GM18907 (cell line): ENCODE data around the gene HBP1.
"Not testable (repeated sequence)": the region's sequence is repeated elsewhere in the genome, so short reads cannot be mapped to it uniquely, and the experiment has no call there.

ENCODE experiments used
- ATAC-seq: cut with Tn5 transposase; IDR thresholded peaks from one replicate; pipeline ENCODE4 v1.9.1; 2021; ENCODE audit warnings: mild to moderate bottlenecking, moderate library complexity; ENCODE audit not compliant: unreplicated experiment

HBP1 gene

DNA sequence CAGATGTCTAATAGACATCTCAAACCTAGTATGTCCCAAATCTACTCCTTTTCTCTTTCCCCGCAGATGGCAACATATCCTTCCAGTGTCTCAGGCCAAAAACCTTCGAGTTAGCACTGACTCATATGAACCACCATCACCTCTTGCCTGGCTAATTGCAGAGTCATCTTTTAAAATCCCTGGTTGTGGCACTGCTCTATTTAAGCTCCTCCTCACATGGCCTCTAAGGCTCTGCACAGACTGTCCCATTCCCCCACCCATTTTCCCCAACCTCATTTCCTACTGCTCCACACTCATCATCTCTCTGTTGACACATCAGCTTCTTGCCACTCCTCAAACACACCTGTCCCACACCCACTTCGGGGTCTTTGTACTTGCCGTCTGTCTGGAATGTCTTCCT is 16.8 kb upstream of the HBP1 start:
- no peak for ATAC-seq

DNA sequence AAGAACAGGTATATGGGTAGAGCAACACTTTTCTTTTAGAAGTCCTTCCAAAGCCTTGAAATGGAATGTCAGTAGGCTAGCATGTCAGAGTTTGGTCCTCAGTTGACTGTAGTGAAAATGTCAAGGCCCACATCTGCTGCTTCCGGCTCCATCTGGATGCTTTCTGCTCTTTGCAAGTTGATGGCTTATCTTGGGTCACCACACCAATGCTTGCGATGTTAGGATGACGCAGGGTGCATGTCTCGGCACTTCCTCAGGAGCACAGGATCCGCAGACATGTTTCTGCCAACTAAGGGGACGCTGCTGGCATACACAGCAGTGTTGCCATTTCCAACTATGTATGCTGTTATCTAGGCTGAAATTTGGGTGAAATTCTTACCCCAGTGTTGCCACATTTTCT is 14.0 kb upstream of the HBP1 start:
- ATAC-seq: no peak

DNA sequence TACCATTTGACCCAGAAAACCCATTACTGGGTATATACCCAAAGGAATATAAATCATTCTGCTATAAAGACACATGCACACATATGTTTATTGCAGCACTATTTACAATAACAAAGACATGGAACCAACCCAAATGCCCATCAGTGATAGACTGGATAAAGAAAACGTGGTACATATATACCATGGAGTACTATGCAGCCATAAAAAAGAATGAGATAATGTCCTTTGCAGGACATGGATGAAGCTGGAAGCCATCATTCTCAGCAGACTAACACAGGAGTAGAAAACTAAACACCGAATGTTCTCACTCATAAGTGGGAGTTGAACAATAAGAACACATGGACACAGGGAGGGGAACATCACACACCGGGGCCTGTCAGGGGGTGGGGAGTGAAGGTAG is 13.1 kb upstream of the HBP1 start:
- ATAC-seq: not testable (repeated sequence)

DNA sequence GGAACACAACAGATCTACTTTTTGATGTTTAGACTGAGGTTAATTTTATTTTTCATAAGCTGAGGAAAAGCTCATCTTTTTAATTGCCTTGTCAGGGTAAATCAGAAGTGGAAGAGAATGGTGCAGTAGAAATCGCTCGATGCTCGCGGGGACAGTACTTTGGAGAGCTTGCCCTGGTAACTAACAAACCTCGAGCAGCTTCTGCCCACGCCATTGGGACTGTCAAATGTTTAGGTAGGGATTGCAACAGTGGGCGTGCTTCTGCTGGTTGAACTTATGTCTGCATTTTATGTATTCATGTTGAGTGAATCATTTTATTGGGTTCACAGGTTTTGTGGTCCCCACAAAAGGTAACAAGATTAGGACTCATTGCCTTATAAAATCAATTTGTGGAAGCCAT is 11.7 kb upstream of the HBP1 start:
- no peak for ATAC-seq

DNA sequence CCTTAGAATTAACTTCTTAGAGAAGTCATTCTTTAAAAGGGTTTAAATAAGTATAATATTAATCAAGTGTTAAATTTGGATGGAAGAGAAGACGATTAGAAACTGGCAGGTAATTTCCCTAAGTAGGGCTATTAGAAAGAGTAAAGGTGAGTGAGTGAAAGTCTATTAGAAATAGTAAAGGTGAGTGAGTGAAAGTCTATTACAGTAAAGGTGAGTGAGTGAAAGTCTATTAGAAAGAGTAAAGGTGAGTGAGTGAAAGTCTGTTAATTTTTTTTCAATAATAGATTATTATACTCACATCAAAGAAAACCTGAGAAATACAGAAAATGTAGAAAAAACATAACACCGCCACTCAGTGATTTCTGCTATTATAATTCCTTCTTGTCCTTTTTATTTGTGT is 10.8 kb upstream of the HBP1 start:
- no peak for ATAC-seq

DNA sequence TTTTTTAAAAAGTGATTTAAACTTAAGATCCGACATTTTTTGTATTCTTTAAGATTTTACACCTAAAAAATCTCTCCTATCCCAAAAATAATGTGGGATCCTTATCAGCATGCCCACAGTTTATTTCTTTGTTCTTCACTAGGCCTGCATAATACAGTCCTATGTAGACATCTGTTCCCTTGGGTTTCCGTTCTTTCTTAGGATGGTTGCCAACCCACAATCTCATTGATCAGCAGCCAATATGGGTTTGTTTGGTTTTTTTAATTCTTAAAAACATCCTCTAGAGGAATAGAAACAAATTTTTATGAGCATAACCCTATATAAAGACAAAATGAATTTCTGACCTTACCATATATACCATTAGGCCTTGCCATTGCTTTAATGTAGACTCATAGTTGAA is 8.4 kb upstream of the HBP1 start:
- no peak for ATAC-seq

DNA sequence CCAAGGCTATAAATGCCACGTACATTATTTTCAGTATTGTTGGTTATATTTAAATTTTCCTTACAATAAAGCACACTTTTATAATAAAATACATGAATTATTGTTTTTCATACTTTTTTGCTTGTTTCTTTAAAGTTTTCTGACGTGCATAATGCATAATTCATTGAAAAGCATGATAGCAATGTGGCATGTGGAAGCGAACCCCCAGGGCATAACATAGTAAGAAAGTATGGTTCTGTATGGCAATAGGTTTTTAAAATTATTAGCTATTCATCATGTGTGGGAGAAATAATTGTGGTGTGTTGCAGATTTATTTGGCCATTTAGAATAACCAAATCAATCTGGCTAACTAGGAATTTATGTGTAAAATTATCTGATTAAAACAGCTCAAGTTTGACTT is 7.4 kb upstream of the HBP1 start:
- ATAC-seq: no peak

DNA sequence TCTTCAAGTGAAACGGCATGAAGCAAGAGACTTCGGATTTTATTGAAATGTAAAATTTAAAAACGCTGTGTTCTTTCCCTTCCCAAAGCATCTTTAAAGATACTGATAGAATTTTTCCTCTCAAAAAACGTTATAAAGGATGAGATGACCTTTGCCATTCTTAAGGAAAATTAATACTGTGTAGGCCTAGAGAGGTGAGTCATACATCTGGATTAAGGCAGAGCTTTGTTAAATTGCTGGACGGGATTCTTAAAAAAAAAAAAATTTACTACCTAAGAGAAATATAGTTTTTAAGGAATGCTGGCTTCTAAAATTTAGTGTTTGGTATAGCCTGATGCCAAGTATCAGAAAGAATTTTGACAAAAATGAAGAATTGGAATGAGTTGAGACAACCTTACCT is 6.3 kb upstream of the HBP1 start:
- ATAC-seq: no peak

DNA sequence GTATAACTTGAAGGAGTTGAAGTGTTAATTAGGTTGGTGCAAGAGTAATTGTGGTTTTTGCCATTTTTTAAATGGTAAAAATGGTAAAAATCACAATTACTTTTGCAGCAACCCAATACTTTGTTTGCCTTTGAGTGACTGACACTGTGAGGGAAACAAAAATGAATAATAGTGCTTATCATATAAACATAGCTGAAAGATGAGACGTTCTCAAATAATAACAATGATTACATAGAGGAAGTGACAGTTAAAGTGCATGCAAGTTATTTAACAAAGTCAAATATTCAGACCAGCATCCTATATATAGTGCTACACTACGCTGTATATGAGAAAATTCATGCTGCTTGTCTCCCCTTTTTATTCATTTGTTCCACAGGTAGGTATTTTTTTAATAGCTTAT is 4.7 kb upstream of the HBP1 start:
- no peak for ATAC-seq

DNA sequence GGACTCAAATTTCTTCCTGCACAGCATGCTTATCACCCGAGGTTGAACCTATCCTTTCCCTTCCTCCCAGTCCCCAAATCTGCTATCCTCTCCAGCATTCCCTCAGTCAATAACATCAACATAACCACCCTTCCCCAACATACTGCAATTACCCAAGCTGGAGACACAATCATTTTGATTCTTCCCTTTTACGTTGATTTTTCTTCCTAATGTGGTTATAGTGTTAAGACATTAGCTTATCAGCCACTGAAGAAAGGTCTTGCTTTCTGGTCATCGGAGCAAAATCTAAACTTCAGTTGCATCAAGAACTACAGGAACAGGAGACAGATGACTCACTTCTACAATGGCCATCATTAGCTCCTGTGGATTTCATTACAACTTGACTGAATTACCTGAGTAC is 3.5 kb upstream of the HBP1 start:
- no peak for ATAC-seq

DNA sequence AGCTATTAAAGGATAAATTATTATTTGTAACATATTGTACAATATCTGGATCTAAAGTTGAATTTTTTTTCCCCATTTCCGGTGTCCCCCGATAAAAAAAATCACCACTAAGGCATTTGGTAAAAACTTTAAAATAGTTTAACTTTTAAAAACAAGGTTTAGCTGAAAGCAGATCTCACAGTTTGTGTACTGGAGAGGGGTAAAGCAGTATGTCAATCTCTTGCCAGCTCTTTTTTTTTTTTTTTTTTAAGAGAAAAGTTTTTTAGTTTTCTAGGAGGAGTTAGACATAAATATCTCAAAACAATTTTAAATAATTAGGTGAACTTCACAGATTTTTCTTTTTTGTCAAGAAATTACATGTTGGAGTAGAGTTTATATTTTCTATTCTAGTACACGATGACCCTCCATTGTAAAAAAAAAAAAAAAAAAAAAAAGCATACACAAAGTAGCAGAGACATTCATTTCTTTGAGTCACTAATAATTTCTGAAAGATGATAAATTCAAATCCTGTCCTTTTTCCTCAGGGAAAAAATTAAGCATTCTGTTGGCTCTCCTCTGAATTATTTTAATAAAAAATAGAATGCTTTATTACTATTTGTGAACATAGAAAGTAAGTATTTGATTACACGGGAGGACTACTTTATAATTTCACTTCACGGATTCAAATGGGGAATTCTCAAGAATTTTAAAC is 1.9 kb upstream of the HBP1 start:
- no peak for ATAC-seq

DNA sequence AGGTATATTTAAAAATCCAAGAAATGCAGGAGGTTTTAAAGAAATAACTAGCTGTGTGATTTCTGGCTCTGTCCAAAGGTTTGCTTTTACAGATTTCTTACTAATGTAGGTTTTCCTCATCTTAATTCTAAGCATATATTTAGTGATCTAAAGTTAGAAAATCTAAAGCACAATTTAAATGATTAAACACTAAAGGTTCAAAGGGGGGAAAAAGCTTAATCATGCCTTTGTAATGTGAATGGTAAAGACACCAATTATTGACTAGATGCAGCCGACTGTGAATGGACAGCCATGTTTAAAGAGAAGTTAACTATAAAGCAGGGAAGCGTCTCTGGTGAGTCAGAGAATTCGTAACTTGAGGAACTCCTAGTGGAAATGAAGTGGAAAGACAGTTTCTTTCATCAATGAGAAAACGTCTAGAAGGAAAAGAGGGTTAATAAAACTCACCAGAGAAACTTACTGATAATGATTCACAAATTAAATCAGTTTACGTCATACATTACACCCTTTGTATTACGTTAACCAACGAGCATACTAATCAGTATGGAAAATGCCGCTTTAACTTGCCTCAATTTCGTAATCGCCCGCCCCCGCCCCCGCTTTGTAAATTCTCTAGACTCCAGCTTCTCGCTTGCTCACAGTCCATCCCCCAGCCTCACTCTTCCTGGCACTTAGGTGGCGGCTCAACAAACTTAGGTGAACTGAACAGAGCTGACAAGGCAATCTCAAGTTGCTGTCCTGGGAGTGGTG is 1.1 kb upstream of the HBP1 start:
- ATAC-seq: no peak

DNA sequence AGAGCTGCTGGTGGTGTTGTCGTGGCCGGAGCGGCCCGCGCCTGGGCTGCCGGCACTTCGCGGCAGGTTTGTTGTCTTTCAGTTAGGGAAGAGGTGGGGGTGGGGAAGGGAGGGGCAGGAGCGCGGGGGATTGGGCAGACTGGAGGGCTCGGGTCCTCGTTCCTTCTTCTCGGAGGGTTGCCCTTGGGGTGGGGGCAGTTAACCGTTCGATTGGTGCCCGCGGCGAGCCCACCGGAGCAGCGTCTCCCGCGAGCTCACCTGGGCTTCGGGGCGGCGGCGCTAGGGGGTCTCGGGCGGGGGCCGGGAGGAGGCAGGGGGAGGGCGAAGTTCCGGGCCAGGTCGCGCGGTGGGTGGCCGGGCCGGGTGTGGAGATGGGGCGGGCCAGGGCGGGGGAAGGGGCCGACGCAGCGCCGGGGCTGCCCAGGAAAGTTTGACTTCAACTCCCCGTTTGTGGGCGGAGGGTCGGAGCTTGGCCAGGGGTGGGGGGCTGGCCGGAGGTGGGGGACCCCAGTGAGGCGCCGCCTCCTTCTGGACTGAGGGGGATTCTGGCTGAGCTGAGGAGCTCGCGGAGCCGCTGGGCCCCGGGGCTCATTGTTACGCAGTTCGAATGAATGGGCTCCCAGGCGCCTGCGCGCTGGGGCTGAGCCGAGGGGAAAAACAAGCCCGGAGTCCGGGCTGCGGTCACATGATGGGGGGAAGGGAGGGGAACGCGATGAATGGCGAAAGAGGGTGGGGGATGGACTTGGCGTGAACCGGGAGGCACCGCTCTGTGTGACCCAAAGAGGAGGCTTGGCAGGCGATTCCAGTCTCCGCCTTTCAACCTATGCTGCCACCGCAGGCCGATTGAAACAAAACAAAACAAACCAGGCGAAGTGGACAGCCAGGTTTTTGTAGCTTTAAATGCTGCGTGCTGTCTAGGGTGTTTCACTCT is 582 bp downstream of the HBP1 start:
- peak; percentile 37 for ATAC-seq

DNA sequence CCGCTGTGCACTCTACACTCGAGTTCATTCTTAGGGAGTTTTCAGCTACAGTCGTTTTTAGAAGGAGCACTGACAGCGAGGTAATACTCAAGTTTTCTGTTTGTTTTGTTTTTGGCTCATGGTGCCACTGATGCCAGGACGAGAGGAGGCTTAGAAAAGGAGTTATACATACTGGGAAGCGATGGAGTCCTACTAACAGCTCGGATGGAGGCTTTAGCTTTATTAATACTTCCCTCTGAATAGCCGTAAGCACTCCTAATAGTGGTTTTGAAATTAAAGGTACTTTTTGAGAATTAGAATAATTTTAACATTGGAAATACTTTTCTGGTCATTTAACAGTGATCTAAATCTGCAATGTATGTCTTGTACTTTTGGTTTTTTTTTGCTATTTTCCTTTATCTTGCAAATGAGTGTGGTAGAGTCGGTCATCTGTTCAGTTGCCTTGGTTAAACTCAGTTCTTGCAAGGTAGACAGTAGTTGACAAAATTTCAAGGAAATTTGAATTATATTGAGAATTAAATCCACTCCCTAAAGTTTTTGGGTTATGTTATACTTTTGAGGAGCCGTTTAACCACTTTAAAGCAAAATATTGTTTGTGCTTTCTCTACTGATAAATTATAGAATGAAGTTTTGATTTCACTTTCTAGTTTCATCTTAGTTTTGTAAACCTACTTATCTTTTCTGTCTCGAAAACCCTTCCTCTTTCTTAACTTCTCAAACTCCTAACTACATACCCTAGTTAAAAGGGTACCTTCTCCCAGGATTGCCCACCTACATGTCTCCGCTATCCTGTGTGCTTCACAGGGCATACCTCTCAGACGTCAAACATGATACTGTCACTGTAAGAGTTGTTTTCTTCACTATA is 1.5 kb downstream of the HBP1 start:
- ATAC-seq: no peak

DNA sequence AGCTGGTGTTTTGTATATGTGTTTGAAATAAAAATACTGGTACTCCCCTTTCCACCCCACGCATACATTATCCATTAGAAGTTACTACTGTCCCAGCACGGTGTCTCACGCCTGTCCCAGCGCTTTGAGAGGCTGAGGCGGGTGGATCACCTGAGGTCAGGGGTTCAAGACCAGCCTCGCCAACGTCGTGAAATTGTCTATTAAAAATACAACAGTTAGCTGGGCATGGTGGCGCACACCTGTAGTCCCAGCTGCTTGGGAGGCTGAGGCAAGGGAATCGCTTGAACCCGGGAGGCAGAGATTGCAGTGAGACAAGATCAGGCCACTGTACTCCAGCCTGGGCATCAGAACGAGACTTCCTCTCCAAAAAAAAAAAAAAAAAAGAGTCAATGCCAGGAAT is 2.7 kb downstream of the HBP1 start:
- ATAC-seq: no peak

DNA sequence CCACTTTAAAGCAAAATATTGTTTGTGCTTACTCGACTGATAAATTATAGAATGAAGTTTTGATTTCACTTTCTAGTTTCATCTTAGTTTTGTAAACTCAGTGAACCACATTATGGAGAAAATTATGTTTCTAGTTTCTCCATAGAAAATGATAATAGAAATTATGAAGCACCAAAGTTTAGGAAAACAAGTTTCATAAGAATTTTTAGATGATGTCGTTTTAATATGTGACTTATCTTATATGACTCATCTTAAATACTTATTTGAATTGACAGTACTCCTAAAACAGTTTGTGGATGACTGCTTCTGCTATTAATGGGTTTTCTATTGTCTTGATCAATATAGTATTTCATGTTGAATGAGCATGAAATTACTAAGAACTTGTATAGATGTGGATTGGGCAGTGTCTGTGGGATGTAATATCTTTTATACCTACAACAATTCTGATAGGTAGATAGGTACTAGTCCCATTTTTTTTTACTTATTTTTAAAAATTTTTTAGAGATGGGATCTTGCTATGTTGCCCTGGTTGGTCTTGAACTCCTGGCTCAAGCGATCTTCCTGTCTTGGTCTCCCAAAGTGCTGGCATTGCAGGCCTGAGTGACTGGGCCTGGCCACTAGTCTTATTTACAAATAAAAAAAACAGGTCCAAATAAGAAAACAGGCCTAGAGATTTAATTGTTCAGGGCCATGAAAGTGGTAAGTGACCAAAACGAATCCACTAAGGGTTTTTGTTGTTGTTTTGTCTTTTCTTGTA is 3.7 kb downstream of the HBP1 start:
- no peak for ATAC-seq

DNA sequence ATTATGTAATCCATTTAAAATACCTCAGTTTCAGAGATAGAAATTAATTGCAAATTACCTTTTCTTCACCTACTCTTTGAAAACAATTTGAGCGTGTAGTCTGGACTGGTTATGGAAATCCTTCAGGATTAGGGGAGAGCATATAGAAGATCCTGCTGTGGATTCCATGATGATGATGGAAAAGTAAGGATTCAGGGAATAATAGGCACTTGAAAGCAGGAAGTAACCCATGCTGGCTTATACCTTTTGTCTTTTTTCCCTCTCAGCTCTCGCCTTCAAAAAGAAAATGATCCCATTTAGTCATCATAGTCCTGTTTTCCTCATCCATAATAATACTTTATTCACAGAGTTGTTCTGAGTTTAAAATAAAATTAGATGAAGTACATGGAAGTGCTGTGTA is 4.4 kb downstream of the HBP1 start:
- ATAC-seq: no peak

DNA sequence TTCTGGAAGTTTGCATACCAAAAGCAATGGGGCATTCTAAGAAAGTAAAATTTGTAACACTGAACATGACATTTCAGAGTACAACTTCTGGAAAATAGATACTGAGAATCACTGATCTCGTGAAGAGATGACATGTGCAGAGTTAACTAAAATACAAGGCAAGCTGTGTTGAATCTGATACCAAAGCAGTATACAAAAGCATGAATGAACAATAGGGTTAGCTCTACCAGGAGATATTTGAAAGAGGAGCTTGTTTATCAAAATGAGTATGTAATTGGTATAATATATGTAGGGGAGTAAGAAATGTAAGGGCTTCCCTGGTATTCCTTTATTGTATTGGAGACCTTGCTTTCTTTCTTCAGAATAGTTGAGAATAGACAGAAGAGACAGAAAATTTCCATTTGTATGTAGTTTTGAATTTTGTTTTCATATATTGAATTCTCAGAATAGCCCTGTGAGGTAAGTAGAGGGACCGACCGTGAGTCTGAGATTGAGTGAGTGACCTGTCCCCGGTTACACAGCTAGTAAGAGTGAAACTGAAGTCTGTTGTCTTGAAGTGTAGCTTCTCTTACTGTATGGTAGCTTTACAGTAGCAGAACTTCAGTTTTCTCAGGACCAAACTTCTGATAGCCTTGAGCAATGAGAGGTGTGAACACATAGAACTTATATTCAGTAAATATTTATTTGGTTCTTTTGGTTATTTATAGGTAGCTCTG is 5.0 kb downstream of the HBP1 start:
- ATAC-seq: peak; percentile 49
